ENCODE data around the gene ACACA.

Gene ACACA

DNA sequence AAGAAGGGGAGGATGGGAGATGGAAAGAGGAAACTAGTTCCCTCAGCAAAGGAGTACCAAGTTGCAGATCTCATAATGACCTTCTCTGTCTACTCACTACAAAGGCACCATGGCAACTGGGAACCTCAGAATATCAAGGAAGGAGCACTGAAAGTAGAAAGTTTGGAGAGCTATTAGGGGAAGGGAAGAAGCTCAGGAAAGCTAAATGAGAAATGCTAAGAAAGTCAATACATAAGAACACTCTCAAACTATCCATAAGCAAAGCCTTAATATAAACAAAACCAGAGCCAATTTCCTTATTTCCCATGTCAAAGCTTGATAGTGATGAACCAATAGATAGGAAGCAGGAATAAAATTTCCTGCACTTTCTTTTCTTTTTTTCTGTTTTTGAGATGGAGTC, 88.8 kb downstream of the ACACA start (continued):
- TF ChIP-seq, protein P1, sequence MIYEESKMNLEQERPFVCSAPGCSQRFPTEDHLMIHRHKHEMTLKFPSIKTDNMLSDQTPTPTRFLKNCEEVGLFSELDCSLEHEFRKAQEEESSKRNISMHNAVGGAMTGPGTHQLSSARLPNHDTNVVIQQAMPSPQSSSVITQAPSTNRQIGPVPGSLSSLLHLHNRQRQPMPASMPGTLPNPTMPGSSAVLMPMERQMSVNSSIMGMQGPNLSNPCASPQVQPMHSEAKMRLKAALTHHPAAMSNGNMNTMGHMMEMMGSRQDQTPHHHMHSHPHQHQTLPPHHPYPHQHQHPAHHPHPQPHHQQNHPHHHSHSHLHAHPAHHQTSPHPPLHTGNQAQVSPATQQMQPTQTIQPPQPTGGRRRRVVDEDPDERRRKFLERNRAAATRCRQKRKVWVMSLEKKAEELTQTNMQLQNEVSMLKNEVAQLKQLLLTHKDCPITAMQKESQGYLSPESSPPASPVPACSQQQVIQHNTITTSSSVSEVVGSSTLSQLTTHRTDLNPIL (CRISPR knock-in tag; IDR thresholded peaks at IDR 0.05; ENCODE audit: low read depth), result no peak
- TF ChIP-seq ZNF565 (CRISPR knock-in tag; conservative IDR thresholded peaks at IDR 0.05; ENCODE audit: low read depth) (no peak), ISL1 (CRISPR knock-in tag; IDR thresholded peaks at IDR 0.05) (no peak), ZC3H10 (CRISPR knock-in tag; IDR thresholded peaks at IDR 0.05) (no peak)

DNA sequence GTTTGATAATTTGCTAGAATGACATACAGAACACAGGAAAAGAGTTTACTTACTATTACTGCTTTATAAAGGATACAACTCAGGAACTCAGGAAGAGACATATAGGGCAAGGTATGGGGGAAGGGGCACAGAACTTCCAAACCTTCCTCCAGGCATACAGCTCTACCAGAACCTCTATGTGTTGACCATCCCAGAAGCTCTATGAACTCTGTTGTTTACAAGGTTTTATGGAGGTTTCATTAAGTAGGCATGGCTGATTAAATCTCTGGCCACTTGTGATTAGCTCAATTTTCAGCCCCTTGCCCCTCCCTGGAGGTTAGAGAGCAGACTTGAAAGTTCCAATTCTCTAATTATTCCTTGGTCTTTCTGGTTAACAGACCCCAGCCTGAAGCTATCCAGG, 91.0 kb downstream of the ACACA start:
- no peak for ATAC-seq
- no peak for TF ChIP-seq ARNTL (CRISPR knock-in tag; IDR thresholded peaks at IDR 0.05; ENCODE audit: borderline replicate concordance, low read depth)
- TF ChIP-seq, protein P2, sequence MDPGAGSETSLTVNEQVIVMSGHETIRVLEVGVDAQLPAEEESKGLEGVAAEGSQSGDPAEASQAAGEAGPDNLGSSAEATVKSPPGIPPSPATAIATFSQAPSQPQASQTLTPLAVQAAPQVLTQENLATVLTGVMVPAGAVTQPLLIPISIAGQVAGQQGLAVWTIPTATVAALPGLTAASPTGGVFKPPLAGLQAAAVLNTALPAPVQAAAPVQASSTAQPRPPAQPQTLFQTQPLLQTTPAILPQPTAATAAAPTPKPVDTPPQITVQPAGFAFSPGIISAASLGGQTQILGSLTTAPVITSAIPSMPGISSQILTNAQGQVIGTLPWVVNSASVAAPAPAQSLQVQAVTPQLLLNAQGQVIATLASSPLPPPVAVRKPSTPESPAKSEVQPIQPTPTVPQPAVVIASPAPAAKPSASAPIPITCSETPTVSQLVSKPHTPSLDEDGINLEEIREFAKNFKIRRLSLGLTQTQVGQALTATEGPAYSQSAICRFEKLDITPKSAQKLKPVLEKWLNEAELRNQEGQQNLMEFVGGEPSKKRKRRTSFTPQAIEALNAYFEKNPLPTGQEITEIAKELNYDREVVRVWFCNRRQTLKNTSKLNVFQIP (CRISPR knock-in tag; IDR thresholded peaks at IDR 0.05; ENCODE audit: borderline replicate concordance, low read depth), result no peak
- no peak for TF ChIP-seq CSDC2 (CRISPR knock-in tag; IDR thresholded peaks at IDR 0.05)
- TF ChIP-seq, protein P3, sequence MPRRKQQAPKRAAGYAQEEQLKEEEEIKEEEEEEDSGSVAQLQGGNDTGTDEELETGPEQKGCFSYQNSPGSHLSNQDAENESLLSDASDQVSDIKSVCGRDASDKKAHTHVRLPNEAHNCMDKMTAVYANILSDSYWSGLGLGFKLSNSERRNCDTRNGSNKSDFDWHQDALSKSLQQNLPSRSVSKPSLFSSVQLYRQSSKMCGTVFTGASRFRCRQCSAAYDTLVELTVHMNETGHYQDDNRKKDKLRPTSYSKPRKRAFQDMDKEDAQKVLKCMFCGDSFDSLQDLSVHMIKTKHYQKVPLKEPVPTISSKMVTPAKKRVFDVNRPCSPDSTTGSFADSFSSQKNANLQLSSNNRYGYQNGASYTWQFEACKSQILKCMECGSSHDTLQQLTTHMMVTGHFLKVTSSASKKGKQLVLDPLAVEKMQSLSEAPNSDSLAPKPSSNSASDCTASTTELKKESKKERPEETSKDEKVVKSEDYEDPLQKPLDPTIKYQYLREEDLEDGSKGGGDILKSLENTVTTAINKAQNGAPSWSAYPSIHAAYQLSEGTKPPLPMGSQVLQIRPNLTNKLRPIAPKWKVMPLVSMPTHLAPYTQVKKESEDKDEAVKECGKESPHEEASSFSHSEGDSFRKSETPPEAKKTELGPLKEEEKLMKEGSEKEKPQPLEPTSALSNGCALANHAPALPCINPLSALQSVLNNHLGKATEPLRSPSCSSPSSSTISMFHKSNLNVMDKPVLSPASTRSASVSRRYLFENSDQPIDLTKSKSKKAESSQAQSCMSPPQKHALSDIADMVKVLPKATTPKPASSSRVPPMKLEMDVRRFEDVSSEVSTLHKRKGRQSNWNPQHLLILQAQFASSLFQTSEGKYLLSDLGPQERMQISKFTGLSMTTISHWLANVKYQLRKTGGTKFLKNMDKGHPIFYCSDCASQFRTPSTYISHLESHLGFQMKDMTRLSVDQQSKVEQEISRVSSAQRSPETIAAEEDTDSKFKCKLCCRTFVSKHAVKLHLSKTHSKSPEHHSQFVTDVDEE (CRISPR knock-in tag; IDR thresholded peaks at IDR 0.05), result no peak
- TF ChIP-seq, protein P4, sequence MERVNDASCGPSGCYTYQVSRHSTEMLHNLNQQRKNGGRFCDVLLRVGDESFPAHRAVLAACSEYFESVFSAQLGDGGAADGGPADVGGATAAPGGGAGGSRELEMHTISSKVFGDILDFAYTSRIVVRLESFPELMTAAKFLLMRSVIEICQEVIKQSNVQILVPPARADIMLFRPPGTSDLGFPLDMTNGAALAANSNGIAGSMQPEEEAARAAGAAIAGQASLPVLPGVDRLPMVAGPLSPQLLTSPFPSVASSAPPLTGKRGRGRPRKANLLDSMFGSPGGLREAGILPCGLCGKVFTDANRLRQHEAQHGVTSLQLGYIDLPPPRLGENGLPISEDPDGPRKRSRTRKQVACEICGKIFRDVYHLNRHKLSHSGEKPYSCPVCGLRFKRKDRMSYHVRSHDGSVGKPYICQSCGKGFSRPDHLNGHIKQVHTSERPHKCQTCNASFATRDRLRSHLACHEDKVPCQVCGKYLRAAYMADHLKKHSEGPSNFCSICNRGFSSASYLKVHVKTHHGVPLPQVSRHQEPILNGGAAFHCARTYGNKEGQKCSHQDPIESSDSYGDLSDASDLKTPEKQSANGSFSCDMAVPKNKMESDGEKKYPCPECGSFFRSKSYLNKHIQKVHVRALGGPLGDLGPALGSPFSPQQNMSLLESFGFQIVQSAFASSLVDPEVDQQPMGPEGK (CRISPR knock-in tag; IDR thresholded peaks at IDR 0.05; ENCODE audit: borderline replicate concordance), result no peak
- TF ChIP-seq, protein P1 (CRISPR knock-in tag; IDR thresholded peaks at IDR 0.05; ENCODE audit: low read depth), result no peak
- no peak for TF ChIP-seq ZNF70 (CRISPR knock-in tag; IDR thresholded peaks at IDR 0.05)
- no peak for TF ChIP-seq RARB (CRISPR knock-in tag; IDR thresholded peaks at IDR 0.05)
- TF ChIP-seq ZFP3 (CRISPR knock-in tag; IDR thresholded peaks at IDR 0.05), result no peak
- no peak for TF ChIP-seq GLIS3 (CRISPR knock-in tag; IDR thresholded peaks at IDR 0.05)
- TF ChIP-seq SNAI2 (CRISPR knock-in tag; IDR thresholded peaks at IDR 0.05), result no peak
- no peak for TF ChIP-seq PPARA (CRISPR knock-in tag; IDR thresholded peaks at IDR 0.05; ENCODE audit: borderline replicate concordance)
- TF ChIP-seq ZC3H10 (CRISPR knock-in tag; IDR thresholded peaks at IDR 0.05), result no peak
- no peak for TF ChIP-seq OSR1 (CRISPR knock-in tag; IDR thresholded peaks at IDR 0.05)
- TF ChIP-seq BACH2 (CRISPR knock-in tag; IDR thresholded peaks at IDR 0.05; ENCODE audit: borderline replicate concordance), result no peak
- no peak for TF ChIP-seq TOX (CRISPR knock-in tag; IDR thresholded peaks at IDR 0.05; ENCODE audit: borderline replicate concordance)
- TF ChIP-seq ESRRG (CRISPR knock-in tag; IDR thresholded peaks at IDR 0.05), result no peak
- no peak for TF ChIP-seq ZNF8 (CRISPR knock-in tag; IDR thresholded peaks at IDR 0.05)

DNA sequence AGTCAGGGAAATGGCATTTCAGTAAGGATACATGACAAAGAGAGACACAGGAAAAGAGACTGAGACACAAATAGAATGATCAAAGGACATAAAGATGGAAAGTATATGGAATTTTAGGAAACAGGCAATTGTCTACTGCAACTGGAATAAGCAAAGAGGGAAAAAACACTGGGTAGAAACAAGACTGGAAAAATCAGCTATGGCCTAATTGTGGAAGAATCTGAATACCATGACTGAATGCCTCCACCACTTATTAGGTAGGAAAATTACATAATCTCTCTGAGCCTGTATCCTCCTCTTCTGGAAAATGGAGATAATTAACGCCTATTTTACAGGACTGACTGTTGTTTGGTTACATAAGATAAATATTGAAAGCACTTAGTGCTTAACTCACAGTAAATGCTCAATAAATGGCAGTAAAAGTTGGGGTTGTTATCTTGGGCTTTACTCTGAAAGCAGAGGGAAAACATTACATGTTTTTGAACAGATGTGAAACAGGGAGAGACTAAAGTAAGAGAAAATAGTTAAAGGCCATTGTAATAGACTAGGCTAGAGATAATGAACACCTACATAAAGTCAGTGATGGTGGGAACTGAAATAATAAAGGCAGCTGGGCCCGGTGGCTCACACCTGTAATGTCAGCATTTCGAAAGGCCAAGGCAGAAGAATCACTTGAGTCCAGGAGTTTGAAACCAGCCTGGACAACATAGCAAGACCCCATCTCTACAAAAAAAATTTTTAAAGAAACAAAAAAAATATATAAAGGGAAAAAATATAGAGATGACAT, 94.3 kb downstream of the ACACA start:
- TF ChIP-seq ZC3H10 (CRISPR knock-in tag; IDR thresholded peaks at IDR 0.05), result no peak
- TF ChIP-seq TCF4 (CRISPR knock-in tag; IDR thresholded peaks at IDR 0.05; ENCODE audit: borderline replicate concordance), result no peak
- TF ChIP-seq TOX (CRISPR knock-in tag; IDR thresholded peaks at IDR 0.05; ENCODE audit: borderline replicate concordance), result no peak
- TF ChIP-seq CSDC2 (CRISPR knock-in tag; IDR thresholded peaks at IDR 0.05), result no peak
- TF ChIP-seq, protein P1 (CRISPR knock-in tag; IDR thresholded peaks at IDR 0.05; ENCODE audit: low read depth), result no peak
- no peak for TF ChIP-seq ZNF565 (CRISPR knock-in tag; conservative IDR thresholded peaks at IDR 0.05; ENCODE audit: low read depth)
- no peak for ATAC-seq
